Activated T-cell treated with anti-CD3 and anti-CD28 coated beads, Interleukin-2, amount 50 U/mL, for 1 hour (primary cell): ENCODE data around the gene FHIT.

Experiments
- DNase-seq: peaks from one replicate; pipeline ENCODE4 v3.0.0-alpha.2; 2020

Gene FHIT

GRCh38 chr3:59884409-59884808, 1366.8 kb downstream of the FHIT start:
- DNase-seq, result no peak

GRCh38 chr3:59882746-59883145, 1368.5 kb downstream of the FHIT start:
- DNase-seq, result no peak

GRCh38 chr3:59880717-59881116, 1370.5 kb downstream of the FHIT start:
- DNase-seq, result no peak

- DNase-seq, result no peak
Observed at GRCh38 chr3:59879031-59879581, 1372.1 kb downstream of the FHIT start.

- DNase-seq, result no peak
Observed at GRCh38 chr3:59878038-59878427, 1373.2 kb downstream of the FHIT start.

- no peak for DNase-seq
Observed at GRCh38 chr3:59877263-59878037, 1373.8 kb downstream of the FHIT start.

- no peak for DNase-seq
Observed at GRCh38 chr3:59876533-59877062, 1374.7 kb downstream of the FHIT start.

- no peak for DNase-seq
Observed at GRCh38 chr3:59873576-59874230, 1377.5 kb downstream of the FHIT start.

- DNase-seq, result no peak
Observed at GRCh38 chr3:59872128-59872527, 1379.1 kb downstream of the FHIT start.

GRCh38 chr3:59867185-59868002, 1383.9 kb downstream of the FHIT start:
- DNase-seq, result no peak

GRCh38 chr3:59866076-59866475, 1385.2 kb downstream of the FHIT start:
- no peak for DNase-seq

- DNase-seq, result no peak
Observed at GRCh38 chr3:59865351-59865750, 1385.9 kb downstream of the FHIT start.

GRCh38 chr3:59862686-59863085, 1388.6 kb downstream of the FHIT start:
- no peak for DNase-seq

- DNase-seq, result peak; percentile 74
Observed at GRCh38 chr3:59857589-59858346, 1393.5 kb downstream of the FHIT start.

- DNase-seq, result no peak
Observed at GRCh38 chr3:59856934-59857460, 1394.3 kb downstream of the FHIT start.

- DNase-seq, result no peak
Observed at GRCh38 chr3:59854061-59854709, 1397.1 kb downstream of the FHIT start.

GRCh38 chr3:59850417-59850816, 1400.8 kb downstream of the FHIT start:
- DNase-seq, result no peak

GRCh38 chr3:59845386-59845785, 1405.9 kb downstream of the FHIT start:
- DNase-seq, result no peak

- DNase-seq, result no peak
Observed at GRCh38 chr3:59843821-59844220, 1407.4 kb downstream of the FHIT start.

- no peak for DNase-seq
Observed at GRCh38 chr3:59839810-59840515, 1411.3 kb downstream of the FHIT start.

GRCh38 chr3:59839283-59839682, 1412.0 kb downstream of the FHIT start:
- DNase-seq, result no peak
